ENCODE results near the gene SLC35E3. TPM values are rescaled to one million over a fixed set of nuclear protein-coding genes. Genes with fewer than 3 reads are reported as not detected.
"Not testable (repeated sequence)": the region's sequence is repeated elsewhere in the genome, so short reads cannot be mapped to it uniquely, and the experiment has no call there.

SLC35E3 gene
- total RNA-seq, 2 donors from 2014 or later = 0.95 to 14.1 TPM

GRCh38 chr12:68805592-68806120 is 59.7 kb downstream of the SLC35E3 start:
- ATAC-seq (ENCODE audit: insufficient number of reproducible peaks, low FRiP score, low read depth) (no peak), DNase-seq (ENCODE audit: low spot score) (no peak)
- Histone ChIP-seq H3K4me1 (ENCODE audit: control insufficient read depth in 1 of 2, low read depth in 2 of 2) (peaks cover 8 to 9% of the 10 kb centered on the region in 2 donors), H3K36me3 (peaks cover under 1% of the 10 kb centered on the region), H3K9me3 (no peaks in the 10 kb centered on the region), H3K27ac (no peak overlapping the region), H3K27me3 (replicated peaks; ENCODE audit: insufficient read depth) (no peaks in the 10 kb centered on the region), H3K4me3 (no peak overlapping the region)
- no peak for TF ChIP-seq CTCF (IDR thresholded peaks at IDR 0.05)

- TF ChIP-seq CTCF (IDR thresholded peaks at IDR 0.05) = no peak
- peak overlapping the region; percentile 100 for H3K4me3 ChIP-seq
- peak overlapping the region; percentile 99 to 100 for H3K27ac ChIP-seq
- no peaks in the 10 kb centered on the region for H3K27me3 ChIP-seq (replicated peaks; ENCODE audit: insufficient read depth)
- no peaks in the 10 kb centered on the region for H3K9me3 ChIP-seq
- H3K36me3 ChIP-seq = peaks cover 4% of the 10 kb centered on the region
- DNase-seq (ENCODE audit: low spot score) = no peak
- H3K4me1 ChIP-seq (ENCODE audit: control insufficient read depth in 1 of 2, low read depth in 2 of 2) = peaks cover 12 to 17% of the 10 kb centered on the region in 2 donors
- ATAC-seq (ENCODE audit: insufficient number of reproducible peaks, low FRiP score, low read depth) = no peak
These were observed 60.7 kb downstream of the SLC35E3 start for GRCh38 chr12:68806488-68807237.

GRCh38 chr12:68807274-68807575 is 61.2 kb downstream of the SLC35E3 start:
- not testable (repeated sequence) for H3K27me3 ChIP-seq (replicated peaks; ENCODE audit: insufficient read depth); H3K36me3 ChIP-seq; H3K9me3 ChIP-seq; DNase-seq (ENCODE audit: low spot score); ATAC-seq (ENCODE audit: insufficient number of reproducible peaks, low FRiP score, low read depth)
- peak overlapping the region; percentile 99 to 100 for H3K27ac ChIP-seq
- H3K4me3 ChIP-seq = peak overlapping the region; percentile 100
- H3K4me1 ChIP-seq (ENCODE audit: control insufficient read depth in 1 of 2, low read depth in 2 of 2) = peaks cover 13 to 22% of the 10 kb centered on the region in 2 donors

- peak within 1 kb of the TSS; percentile 100 for H3K4me3 ChIP-seq
- H3K27ac ChIP-seq = peak within 1 kb of the TSS; percentile 99 to 100
- TF ChIP-seq CTCF (IDR thresholded peaks at IDR 0.05) = peak; percentile 82
- peaks cover 6% of the 10 kb centered on the region for H3K36me3 ChIP-seq
- ATAC-seq (ENCODE audit: insufficient number of reproducible peaks, low FRiP score, low read depth) (peak; percentile 89), DNase-seq (ENCODE audit: low spot score) (peak; percentile 73)
- no peaks in the 10 kb centered on the region for H3K9me3 ChIP-seq
- peaks cover 19 to 27% of the 10 kb centered on the region in 2 donors for H3K4me1 ChIP-seq (ENCODE audit: control insufficient read depth in 1 of 2, low read depth in 2 of 2)
- H3K27me3 ChIP-seq (replicated peaks; ENCODE audit: insufficient read depth) = no peaks in the 10 kb centered on the region
These were observed 61.8 kb downstream of the SLC35E3 start, which contains the start of gene MDM2 for GRCh38 chr12:68807576-68808387. Gene MDM2 (plus strand): TSS chr12:68808177. CDS start chr12:68808478, 301 bp downstream.

- H3K36me3 ChIP-seq = peaks cover 14% of the 10 kb centered on the region
- peak; percentile 50 for DNase-seq (ENCODE audit: low spot score)
- no peaks in the 10 kb centered on the region for H3K27me3 ChIP-seq (replicated peaks; ENCODE audit: insufficient read depth)
- H3K4me1 ChIP-seq (ENCODE audit: control insufficient read depth in 1 of 2, low read depth in 2 of 2) = peaks cover 27 to 28% of the 10 kb centered on the region in 2 donors
- peak overlapping the region; percentile 99 to 100 for H3K27ac ChIP-seq
- peak overlapping the region; percentile 100 for H3K4me3 ChIP-seq
- ATAC-seq (ENCODE audit: insufficient number of reproducible peaks, low FRiP score, low read depth) = peak; percentile 78
- H3K9me3 ChIP-seq = no peaks in the 10 kb centered on the region
- no peak for TF ChIP-seq CTCF (IDR thresholded peaks at IDR 0.05)
These were observed 62.6 kb downstream of the SLC35E3 start for GRCh38 chr12:68808388-68809189.
